Heart left ventricle (tissue), 13 donors: ENCODE measurements around the gene GET4.

Experiments
- POLR2A ChIP-seq, 2 donors: fragments of 450-650 bp; IDR thresholded peaks; one replicate each; pipeline ENCODE4 v1.6.1; 2017; ENCODE audit warnings: antibody characterized with exemption in 2 of 2, mild to moderate bottlenecking in 2 of 2, moderate library complexity in 2 of 2
- TF ChIP-seq, protein P1 (sequence below), 12 donors: fragments of 200-600 bp; sonication (generic) in 4 of 12; IDR thresholded peaks; one replicate each; pipeline versions ENCODE4 v1.5.0 to v1.8.0; 2018 to 2022; ENCODE audit warnings: antibody characterized with exemption in 12 of 12, mild to moderate bottlenecking in 5 of 12
- donor health status: ischemic (EF 13 %, LVEDD 7.1; RV severe dilation, severe dysfunction).
- donor health status: DM: no; HTN: yes; CAD: no.
- donor health status: DM: no; HTN: no; CAD: no.
- donor health status: ischemic (EF 25% LVEDD 6.9; RV normal size, moderate dysfunction).
- donor health status: ischemic (EF 25% LVEDD 5.7; RV mildly dilated, moderate dysfunction).
- donor health status: ischemic (EF 35%, LVEDD 5.7; RV mildly dilated, moderate dysfunction).
- donor health status: nonischemic (EF 11% LVEDD 7.7; RV severe dilation, severe dysfunction).
- donor health status: DM: yes; HTN: yes; CAD: no.
- donor health status: PGD.
- donor health status: ischemic (EF 29% LVEDD 5.4; RV normal size, mild dysfunction).
- donor health status: nonischemic (EF 23%, LVEDD 6.1; RV moderate dilation, normal function).

DNA sequence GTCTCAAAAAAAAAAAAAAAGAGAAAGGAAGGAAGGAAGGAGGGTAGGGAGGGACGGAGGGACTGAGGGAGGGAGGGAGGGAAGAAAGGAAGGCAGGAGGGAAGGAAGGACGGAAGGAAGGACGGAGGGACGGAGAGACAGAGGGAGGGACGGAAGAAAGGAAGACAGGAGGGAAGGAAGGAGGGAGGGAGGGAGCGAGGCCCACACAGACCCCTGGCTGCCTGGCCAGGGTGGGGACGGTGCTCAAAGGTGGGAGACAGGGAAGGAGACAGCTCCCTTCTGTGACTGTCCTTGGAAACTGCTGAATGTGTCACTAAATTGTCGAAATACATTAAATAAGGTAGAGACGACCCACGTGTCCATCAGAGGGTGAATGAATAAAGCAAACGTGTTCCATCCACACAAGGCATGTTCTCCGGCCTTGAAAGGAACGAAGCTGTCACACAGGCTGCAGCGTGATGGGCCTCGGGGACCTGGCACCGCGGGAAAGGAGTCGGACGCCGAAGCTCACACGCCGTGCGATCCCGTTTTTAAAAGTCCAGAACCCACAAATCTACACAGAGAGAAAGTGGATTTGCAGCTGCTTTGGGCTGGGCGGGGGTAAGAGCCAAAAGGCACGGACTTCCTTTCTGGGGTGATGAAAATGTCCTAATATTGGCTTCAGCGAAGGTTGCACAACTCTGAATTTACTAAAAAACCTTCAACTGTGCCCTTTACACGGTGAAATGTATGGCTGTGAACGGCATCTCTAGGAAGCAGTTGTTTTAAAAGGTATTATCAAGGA is 54.8 kb downstream of the GET4 start:
- TF ChIP-seq, protein P1, sequence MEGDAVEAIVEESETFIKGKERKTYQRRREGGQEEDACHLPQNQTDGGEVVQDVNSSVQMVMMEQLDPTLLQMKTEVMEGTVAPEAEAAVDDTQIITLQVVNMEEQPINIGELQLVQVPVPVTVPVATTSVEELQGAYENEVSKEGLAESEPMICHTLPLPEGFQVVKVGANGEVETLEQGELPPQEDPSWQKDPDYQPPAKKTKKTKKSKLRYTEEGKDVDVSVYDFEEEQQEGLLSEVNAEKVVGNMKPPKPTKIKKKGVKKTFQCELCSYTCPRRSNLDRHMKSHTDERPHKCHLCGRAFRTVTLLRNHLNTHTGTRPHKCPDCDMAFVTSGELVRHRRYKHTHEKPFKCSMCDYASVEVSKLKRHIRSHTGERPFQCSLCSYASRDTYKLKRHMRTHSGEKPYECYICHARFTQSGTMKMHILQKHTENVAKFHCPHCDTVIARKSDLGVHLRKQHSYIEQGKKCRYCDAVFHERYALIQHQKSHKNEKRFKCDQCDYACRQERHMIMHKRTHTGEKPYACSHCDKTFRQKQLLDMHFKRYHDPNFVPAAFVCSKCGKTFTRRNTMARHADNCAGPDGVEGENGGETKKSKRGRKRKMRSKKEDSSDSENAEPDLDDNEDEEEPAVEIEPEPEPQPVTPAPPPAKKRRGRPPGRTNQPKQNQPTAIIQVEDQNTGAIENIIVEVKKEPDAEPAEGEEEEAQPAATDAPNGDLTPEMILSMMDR (IDR thresholded peaks at IDR 0.05), result no peak
- TF ChIP-seq POLR2A (IDR thresholded peaks at IDR 0.05), result no peak
